NB4 (cell line): ENCODE measurements around the gene LRRK2.

Experiments
- DNase-seq: peaks from one replicate; pipeline ENCODE4 v3.0.0; 2010; ENCODE audit warnings: low read depth
- H3K4me3 ChIP-seq: one replicate; pipeline ENCODE4 v1.5.1; 2011; ENCODE audit warnings: mild to moderate bottlenecking, low read depth, low read length, moderate library complexity
- MYC ChIP-seq: IDR thresholded peaks from 2 replicates; pipeline ENCODE4 v1.6.1; 2011; ENCODE audit warnings: low read depth, low read length
- POLR2A ChIP-seq: IDR thresholded peaks from 2 replicates; pipeline ENCODE4 v1.6.1; 2011; ENCODE audit warnings: mild to moderate bottlenecking; ENCODE audit not compliant: insufficient read length; ENCODE audit errors: extremely low read depth
- TF ChIP-seq, protein P1 (sequence below): IDR thresholded peaks from 2 replicates; pipeline ENCODE4 v1.6.1; 2011; ENCODE audit warnings: low read depth, low read length
- TF ChIP-seq, protein P2 (sequence below): IDR thresholded peaks from one replicate; pipeline ENCODE4 v1.5.1; 2012; ENCODE audit warnings: low read depth, low read length

Gene LRRK2

GRCh38 chr12:40271981-40272664 is 47.3 kb downstream of the LRRK2 start:
- H3K4me3 ChIP-seq: no peak overlapping the region
- TF ChIP-seq, protein P1, sequence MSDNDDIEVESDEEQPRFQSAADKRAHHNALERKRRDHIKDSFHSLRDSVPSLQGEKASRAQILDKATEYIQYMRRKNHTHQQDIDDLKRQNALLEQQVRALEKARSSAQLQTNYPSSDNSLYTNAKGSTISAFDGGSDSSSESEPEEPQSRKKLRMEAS: no peak
- TF ChIP-seq MYC: no peak
- no peak for TF ChIP-seq POLR2A
- TF ChIP-seq, protein P2, sequence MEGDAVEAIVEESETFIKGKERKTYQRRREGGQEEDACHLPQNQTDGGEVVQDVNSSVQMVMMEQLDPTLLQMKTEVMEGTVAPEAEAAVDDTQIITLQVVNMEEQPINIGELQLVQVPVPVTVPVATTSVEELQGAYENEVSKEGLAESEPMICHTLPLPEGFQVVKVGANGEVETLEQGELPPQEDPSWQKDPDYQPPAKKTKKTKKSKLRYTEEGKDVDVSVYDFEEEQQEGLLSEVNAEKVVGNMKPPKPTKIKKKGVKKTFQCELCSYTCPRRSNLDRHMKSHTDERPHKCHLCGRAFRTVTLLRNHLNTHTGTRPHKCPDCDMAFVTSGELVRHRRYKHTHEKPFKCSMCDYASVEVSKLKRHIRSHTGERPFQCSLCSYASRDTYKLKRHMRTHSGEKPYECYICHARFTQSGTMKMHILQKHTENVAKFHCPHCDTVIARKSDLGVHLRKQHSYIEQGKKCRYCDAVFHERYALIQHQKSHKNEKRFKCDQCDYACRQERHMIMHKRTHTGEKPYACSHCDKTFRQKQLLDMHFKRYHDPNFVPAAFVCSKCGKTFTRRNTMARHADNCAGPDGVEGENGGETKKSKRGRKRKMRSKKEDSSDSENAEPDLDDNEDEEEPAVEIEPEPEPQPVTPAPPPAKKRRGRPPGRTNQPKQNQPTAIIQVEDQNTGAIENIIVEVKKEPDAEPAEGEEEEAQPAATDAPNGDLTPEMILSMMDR: no peak
- DNase-seq: no peak

GRCh38 chr12:40281791-40282364 is 57.1 kb downstream of the LRRK2 start:
- DNase-seq: no peak
- TF ChIP-seq, protein P2: no peak
- TF ChIP-seq MYC (no peak), POLR2A (no peak)
- TF ChIP-seq, protein P1: no peak
- no peak overlapping the region for H3K4me3 ChIP-seq

- TF ChIP-seq, protein P1: no peak
- TF ChIP-seq MYC (no peak), POLR2A (no peak)
- H3K4me3 ChIP-seq: no peak overlapping the region
- no peak for DNase-seq
Observed at GRCh38 chr12:40286583-40286982, 61.8 kb downstream of the LRRK2 start.

- no peak for DNase-seq
- H3K4me3 ChIP-seq: no peak overlapping the region
- TF ChIP-seq, protein P2: no peak
- TF ChIP-seq MYC: no peak
- no peak for TF ChIP-seq POLR2A
- TF ChIP-seq, protein P1: no peak
Observed at GRCh38 chr12:40287369-40287975, 62.7 kb downstream of the LRRK2 start.

GRCh38 chr12:40292788-40293429 is 68.1 kb downstream of the LRRK2 start:
- TF ChIP-seq, protein P1: no peak
- TF ChIP-seq MYC (no peak), POLR2A (no peak)
- TF ChIP-seq, protein P2: no peak
- no peak for DNase-seq
- no peak overlapping the region for H3K4me3 ChIP-seq

DNA sequence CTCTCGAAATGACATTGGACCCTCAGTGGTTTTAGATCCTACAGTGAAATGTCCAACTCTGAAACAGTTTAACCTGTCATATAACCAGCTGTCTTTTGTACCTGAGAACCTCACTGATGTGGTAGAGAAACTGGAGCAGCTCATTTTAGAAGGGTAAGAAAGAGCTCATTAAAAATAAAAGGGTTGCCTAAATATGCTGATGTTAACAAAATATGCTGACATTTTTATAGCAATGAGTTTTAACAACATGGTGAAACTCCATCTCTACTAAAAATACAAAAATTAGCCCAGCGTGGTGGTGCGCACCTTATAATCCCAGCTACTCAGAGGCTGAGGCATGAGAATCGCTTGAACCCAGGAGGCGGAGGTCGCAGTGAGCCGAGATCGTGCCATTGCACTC is 73.5 kb downstream of the LRRK2 start:
- DNase-seq: no peak
- H3K4me3 ChIP-seq: no peak overlapping the region
- TF ChIP-seq, protein P1: no peak
- TF ChIP-seq, protein P2: no peak
- TF ChIP-seq POLR2A (no peak), MYC (no peak)
